Bronchial epithelial cell (primary cell): ENCODE measurements around the gene RALGPS1. TPM values are rescaled to one million over a fixed set of nuclear protein-coding genes. Genes with fewer than 3 reads are reported as not detected.

Source experiments
- DNase-seq: peaks from one replicate; pipeline ENCODE4 v3.0.0-alpha.2; 2010; ENCODE audit warnings: low read depth
- FAIRE-seq: peaks from 2 replicates; lab custom pipeline; 2011; peaks lifted over from hg19 to GRCh38; lab: Jason Lieb, UNC
- H3K27me3 ChIP-seq: 2 replicates; pipeline ENCODE4 v1.5.1; 2011; ENCODE audit warnings: low read length; ENCODE audit not compliant: control insufficient read depth, insufficient read depth
- H3K36me3 ChIP-seq: 2 replicates; pipeline ENCODE4 v1.5.1; 2011; ENCODE audit warnings: low read length; ENCODE audit not compliant: control insufficient read depth, insufficient read depth
- H3K4me3 ChIP-seq: 2 replicates; pipeline ENCODE4 v1.5.1; 2011; ENCODE audit warnings: mild to moderate bottlenecking, low read depth, low read length, control low read depth
- total RNA-seq: library from RNA; depleted of rRNA; stranded (reverse); fragments of >200 nt; gene quantifications from 2 replicates; pipeline ENCODE4 v1.2.1, GENCODE V29; 2014
- TF ChIP-seq, protein P1 (sequence below): IDR thresholded peaks from 2 replicates; pipeline ENCODE4 v1.5.1; 2011; ENCODE audit warnings: mild to moderate bottlenecking, moderate library complexity, low read length, control low read depth, inconsistent platforms; ENCODE audit not compliant: insufficient read depth, severe bottlenecking

The RALGPS1 gene
- total RNA-seq, 1 donor from 2014 or later, result 3.2 TPM

DNA sequence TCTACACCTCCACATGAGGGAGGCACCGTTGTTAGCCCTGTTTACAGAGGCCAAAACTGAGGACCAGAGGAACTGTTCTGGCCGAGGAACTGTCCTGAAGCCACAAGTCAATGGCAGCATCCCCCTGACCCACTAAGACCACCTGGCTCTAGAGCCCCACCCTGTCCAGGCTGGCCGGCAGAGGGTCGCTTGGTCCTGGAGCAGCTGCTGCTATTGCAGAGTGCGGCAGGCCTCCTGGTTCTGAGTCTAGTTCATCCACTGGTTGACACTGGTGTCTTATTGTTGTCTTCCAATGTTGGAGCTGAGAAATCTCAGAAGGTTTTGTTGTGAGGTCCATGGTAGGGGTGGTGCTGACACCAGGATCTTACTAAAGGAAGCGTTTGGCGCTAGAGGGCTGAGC, 234.4 kb downstream of the RALGPS1 start:
- Histone ChIP-seq H3K4me3 (no peak overlapping the region), H3K27me3 (peaks cover 2% of the 10 kb centered on the region), H3K36me3 (no peaks in the 10 kb centered on the region)
- no peak for DNase-seq
- no peak for FAIRE-seq
- TF ChIP-seq, protein P1, sequence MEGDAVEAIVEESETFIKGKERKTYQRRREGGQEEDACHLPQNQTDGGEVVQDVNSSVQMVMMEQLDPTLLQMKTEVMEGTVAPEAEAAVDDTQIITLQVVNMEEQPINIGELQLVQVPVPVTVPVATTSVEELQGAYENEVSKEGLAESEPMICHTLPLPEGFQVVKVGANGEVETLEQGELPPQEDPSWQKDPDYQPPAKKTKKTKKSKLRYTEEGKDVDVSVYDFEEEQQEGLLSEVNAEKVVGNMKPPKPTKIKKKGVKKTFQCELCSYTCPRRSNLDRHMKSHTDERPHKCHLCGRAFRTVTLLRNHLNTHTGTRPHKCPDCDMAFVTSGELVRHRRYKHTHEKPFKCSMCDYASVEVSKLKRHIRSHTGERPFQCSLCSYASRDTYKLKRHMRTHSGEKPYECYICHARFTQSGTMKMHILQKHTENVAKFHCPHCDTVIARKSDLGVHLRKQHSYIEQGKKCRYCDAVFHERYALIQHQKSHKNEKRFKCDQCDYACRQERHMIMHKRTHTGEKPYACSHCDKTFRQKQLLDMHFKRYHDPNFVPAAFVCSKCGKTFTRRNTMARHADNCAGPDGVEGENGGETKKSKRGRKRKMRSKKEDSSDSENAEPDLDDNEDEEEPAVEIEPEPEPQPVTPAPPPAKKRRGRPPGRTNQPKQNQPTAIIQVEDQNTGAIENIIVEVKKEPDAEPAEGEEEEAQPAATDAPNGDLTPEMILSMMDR, result no peak

GRCh38 chr9:127149463-127150390, 235.1 kb downstream of the RALGPS1 start:
- Histone ChIP-seq H3K36me3 (no peaks in the 10 kb centered on the region), H3K4me3 (no peak overlapping the region), H3K27me3 (peaks cover 2% of the 10 kb centered on the region)
- FAIRE-seq, result peak; percentile 70
- DNase-seq, result no peak
- TF ChIP-seq, protein P1, result no peak

GRCh38 chr9:127153501-127153900, 238.9 kb downstream of the RALGPS1 start:
- no peaks in the 10 kb centered on the region for H3K36me3 ChIP-seq
- TF ChIP-seq, protein P1, result no peak
- H3K27me3 ChIP-seq, result peaks cover 6% of the 10 kb centered on the region
- FAIRE-seq, result no peak
- DNase-seq, result no peak
- no peak overlapping the region for H3K4me3 ChIP-seq

GRCh38 chr9:127154003-127154389, 239.4 kb downstream of the RALGPS1 start:
- no peak for DNase-seq
- TF ChIP-seq, protein P1, result no peak

DNA sequence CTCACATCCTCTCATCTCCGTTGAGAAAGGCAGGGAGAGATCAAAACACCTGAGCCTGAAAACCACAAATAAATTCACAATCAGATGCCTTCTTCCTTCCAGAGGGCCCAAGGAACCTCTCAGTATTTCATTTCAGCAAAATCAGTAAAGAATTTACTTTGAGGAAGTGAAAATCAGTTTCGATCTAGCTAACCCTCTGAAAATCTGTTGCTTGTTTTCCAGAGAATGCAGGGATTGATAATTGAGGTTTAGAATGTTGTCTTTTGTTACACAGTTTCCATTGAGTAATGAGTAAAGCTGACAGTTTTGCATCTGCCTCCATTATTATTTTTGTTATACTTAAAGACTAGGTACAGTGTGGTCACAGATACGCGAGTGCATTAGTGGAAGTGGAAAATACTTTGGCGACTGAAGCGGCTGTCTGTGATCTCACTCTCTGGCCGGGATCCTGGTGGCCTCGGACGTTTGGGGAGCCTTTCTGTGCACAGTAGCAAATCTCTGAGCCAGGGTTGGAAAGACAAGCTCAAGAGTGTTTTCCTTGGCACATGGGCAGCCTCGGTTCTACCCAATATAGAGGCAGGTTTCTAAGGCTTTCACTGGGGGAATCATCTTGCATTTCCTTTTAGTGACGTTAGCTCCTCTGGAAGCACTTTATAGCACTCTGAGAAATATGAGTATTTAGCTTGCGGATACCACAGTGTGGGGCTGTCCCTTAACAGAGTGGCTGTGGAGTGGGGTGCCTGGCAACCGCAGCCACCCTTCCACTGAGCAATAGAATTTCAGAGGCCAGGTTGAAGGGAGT, 240.0 kb downstream of the RALGPS1 start:
- DNase-seq (no peak), FAIRE-seq (no peak)
- Histone ChIP-seq H3K36me3 (no peaks in the 10 kb centered on the region), H3K27me3 (peaks cover 4% of the 10 kb centered on the region), H3K4me3 (no peak overlapping the region)
- TF ChIP-seq, protein P1, result no peak

More at GRCh38 chr9:127154003-127154389, 239.4 kb downstream of the RALGPS1 start:
- peaks cover 4% of the 10 kb centered on the region for H3K27me3 ChIP-seq
- no peak for FAIRE-seq
- H3K36me3 ChIP-seq, result no peaks in the 10 kb centered on the region
- no peak overlapping the region for H3K4me3 ChIP-seq
